AG04450 (cell line): Measurements from ENCODE around the gene ABCG1. TPM values are rescaled to one million over a fixed set of nuclear protein-coding genes. Genes with fewer than 3 reads are reported as not detected.

Experiments
- CTCF ChIA-PET: fragments of 300-600, 350-600 bp; formaldehyde crosslinking; extraction: SDS; loops from one replicate; lab custom pipeline; 2022; ENCODE audit warnings: antibody characterized with exemption, inconsistent platforms; lab: Charles Lee
- POLR2A ChIA-PET: fragments of 350-600 bp; formaldehyde crosslinking; extraction: SDS; loops from one replicate; lab custom pipeline; 2021; ENCODE audit warnings: antibody characterized with exemption, inconsistent platforms; lab: Yijun Ruan, JAX
- DNase-seq: peaks from one replicate; pipeline ENCODE4 v3.0.0-alpha.2; 2011; ENCODE audit warnings: low read depth, low spot score
- H3K27ac ChIP-seq: one replicate; pipeline ENCODE4 v1.5.1; 2012; ENCODE audit warnings: low read depth, low read length, control low read depth
- H3K27me3 ChIP-seq: one replicate; pipeline ENCODE4 v1.6.0; 2012; ENCODE audit warnings: low read length; ENCODE audit not compliant: control insufficient read depth, insufficient read depth
- H3K4me3 ChIP-seq: 2 replicates; pipeline ENCODE4 v1.5.1; 2011; ENCODE audit warnings: mild to moderate bottlenecking, low read depth, low read length, control low read depth
- H3K9me3 ChIP-seq: 2 replicates; pipeline ENCODE4 v1.5.1; 2012; ENCODE audit warnings: low read length; ENCODE audit not compliant: control insufficient read depth, insufficient read depth
- polyA plus RNA-seq: library from polyadenylated mRNA; depleted of rRNA; stranded (reverse); fragments of >200 nt; gene quantifications from 2 replicates; pipeline ENCODE4 v1.2.3, GENCODE V29; 2011
- TF ChIP-seq, protein P1 (sequence below): IDR thresholded peaks from 2 replicates; pipeline ENCODE4 v1.5.1; 2011; ENCODE audit warnings: low read depth, low read length, control low read depth, inconsistent platforms

The ABCG1 gene
- polyA plus RNA-seq, 1 experiment = 0.71 TPM

GRCh38 chr21:42331660-42332059, 112.7 kb downstream of the ABCG1 start:
- Histone ChIP-seq H3K9me3 (no peaks in the 10 kb centered on the region), H3K4me3 (no peak overlapping the region), H3K27ac (no peak overlapping the region), H3K27me3 (peaks cover 10% of the 10 kb centered on the region)
- CTCF ChIA-PET = no interaction called here
- DNase-seq = no peak
- POLR2A ChIA-PET = no interaction called here
- TF ChIP-seq, protein P1, sequence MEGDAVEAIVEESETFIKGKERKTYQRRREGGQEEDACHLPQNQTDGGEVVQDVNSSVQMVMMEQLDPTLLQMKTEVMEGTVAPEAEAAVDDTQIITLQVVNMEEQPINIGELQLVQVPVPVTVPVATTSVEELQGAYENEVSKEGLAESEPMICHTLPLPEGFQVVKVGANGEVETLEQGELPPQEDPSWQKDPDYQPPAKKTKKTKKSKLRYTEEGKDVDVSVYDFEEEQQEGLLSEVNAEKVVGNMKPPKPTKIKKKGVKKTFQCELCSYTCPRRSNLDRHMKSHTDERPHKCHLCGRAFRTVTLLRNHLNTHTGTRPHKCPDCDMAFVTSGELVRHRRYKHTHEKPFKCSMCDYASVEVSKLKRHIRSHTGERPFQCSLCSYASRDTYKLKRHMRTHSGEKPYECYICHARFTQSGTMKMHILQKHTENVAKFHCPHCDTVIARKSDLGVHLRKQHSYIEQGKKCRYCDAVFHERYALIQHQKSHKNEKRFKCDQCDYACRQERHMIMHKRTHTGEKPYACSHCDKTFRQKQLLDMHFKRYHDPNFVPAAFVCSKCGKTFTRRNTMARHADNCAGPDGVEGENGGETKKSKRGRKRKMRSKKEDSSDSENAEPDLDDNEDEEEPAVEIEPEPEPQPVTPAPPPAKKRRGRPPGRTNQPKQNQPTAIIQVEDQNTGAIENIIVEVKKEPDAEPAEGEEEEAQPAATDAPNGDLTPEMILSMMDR = no peak

DNA sequence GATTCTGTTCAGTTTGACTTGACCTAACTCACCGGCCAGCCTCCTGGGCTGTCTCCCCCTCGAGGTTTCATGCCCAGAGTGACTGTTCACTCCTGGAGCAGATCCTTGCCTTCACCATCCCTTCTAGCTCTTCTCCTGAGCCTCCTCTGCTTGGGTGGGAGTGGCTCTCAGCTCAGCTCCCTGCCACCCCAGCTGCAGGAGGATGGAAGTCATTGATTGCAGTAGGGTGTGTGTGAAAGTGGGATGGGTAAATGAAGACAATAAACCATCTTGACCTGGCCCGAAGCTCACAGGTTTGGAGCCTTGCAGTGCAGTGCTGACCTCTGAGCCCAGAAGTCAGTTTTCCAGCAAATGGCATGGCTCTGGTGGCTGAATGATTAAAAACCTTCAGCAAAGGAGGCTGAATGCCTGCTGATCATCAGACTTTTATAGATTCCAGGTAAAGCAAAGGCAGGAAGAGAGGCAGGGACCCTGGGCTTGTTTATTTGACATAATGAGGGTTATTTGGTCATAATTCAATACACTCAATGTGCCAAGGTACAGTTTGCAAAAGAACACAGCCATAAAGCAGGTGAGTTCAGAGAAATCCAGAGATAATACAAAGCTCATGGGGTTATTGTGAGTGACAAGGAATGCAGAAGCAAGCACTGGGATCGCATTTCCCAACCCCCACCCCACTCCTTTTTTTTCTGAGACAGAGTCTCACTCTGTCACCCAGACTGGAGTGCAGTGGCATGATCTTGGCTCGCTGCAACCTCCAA, 113.8 kb downstream of the ABCG1 start:
- Histone ChIP-seq H3K9me3 (no peaks in the 10 kb centered on the region), H3K4me3 (no peak overlapping the region), H3K27ac (no peak overlapping the region), H3K27me3 (peaks cover 10% of the 10 kb centered on the region)
- ChIA-PET POLR2A (no interaction called here), CTCF (no interaction called here)
- DNase-seq = no peak
- TF ChIP-seq, protein P1 = no peak

GRCh38 chr21:42336054-42336453, 117.1 kb downstream of the ABCG1 start:
- TF ChIP-seq, protein P1 = no peak
- POLR2A ChIA-PET = no interaction called here
- H3K27ac ChIP-seq = no peak overlapping the region
- H3K27me3 ChIP-seq = peaks cover 6% of the 10 kb centered on the region
- no peak overlapping the region for H3K4me3 ChIP-seq
- H3K9me3 ChIP-seq = no peaks in the 10 kb centered on the region
- CTCF ChIA-PET = no interaction called here
- DNase-seq = no peak

DNA sequence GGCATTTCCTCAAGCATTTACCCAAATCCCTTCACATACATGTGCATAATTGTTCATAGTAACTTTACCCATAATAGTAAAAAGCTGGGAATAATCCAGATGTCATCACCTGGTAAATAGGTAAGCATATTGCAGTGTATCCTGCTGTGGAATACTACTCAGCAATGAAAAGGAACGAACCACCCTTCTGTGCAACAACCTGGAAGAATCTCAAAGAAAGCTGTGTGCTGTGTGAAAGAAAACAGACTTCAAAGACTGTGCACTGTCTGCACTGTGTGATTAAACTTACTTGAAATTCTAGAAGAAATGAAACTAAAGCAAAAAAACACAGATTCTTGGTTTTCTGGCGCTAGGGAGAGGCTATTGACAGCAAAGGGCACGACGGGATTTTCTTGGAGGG, 118.3 kb downstream of the ABCG1 start:
- Histone ChIP-seq H3K27me3 (peaks cover 6% of the 10 kb centered on the region), H3K4me3 (no peak overlapping the region), H3K9me3 (no peaks in the 10 kb centered on the region), H3K27ac (no peak overlapping the region)
- ChIA-PET CTCF (interaction anchor here (1.0 to 2.4 kb wide), 3 partner anchors 14 to 192 kb away, joined by 3 to 8 read pairs (median 3); no protein-coding TSS in a partner anchor), POLR2A (no interaction called here)
- no peak for DNase-seq
- TF ChIP-seq, protein P1 = no peak

DNA sequence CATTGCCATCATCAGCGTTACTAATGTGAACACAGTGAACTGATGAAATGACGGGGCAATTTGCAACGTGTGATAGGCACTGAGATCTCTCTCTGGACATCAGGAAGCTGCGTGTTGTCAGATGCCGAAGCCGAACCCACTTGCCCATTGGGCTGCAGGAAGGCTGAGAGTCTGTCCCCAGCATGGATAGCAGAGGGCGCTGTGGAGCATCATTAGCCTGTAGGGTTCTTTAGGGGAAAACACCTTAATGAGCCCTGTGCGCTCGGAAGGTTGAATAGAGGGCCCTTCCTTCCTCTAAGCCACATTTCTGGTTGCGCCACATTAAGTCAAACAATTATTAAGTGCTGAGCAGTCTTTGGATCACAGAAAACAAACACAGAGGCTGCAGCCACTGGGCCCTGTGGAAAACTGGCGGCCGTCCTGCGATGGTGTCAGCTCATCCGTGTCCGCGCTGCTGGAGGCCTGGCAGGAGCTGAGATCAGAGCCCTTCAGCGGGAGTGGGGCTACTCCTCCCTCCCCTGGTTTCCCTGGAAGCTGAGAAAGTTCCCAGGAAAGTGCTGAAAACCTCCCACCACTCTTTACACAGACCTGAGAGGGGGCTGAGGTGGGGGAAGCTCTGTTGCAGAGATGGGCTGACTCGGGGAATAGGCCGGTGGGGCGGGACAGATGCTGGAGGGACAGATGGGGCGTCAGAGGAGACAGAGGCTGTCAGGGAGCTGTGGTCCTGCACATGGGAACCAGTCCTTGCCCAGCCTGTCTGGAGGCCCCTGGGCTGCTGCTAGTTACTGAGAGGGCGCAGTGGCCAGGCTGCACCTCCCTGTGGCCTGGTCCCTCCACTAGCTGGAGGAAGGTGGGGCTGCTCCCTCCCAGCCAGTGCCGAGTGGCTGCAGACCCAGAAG, 119.1 kb downstream of the ABCG1 start:
- ChIA-PET POLR2A (no interaction called here), CTCF (interaction anchor here (1.0 to 2.4 kb wide), 3 partner anchors 15 to 193 kb away, joined by 3 to 8 read pairs (median 3); no protein-coding TSS in a partner anchor)
- no peaks in the 10 kb centered on the region for H3K9me3 ChIP-seq
- H3K27me3 ChIP-seq = peaks cover 6% of the 10 kb centered on the region
- H3K4me3 ChIP-seq = no peak overlapping the region
- no peak overlapping the region for H3K27ac ChIP-seq
- DNase-seq = no peak
- TF ChIP-seq, protein P1 = peak; percentile 54
